ENCODE results near the gene TSN. TPM values are rescaled to one million over a fixed set of nuclear protein-coding genes. Genes with fewer than 3 reads are reported as not detected.

The TSN gene
- total and polyA plus RNA-seq, 2 experiments from 2014 or later = 62.5 to 94.8 TPM

- no peak for DNase-seq (ENCODE audit: low spot score)
- H3K27me3 Mint-ChIP-seq (ENCODE audit: insufficient read depth, low read depth, poor library complexity) = peaks cover 5% of the 10 kb centered on the region
- TF ChIP-seq REST (IDR thresholded peaks at IDR 0.05; ENCODE audit: unreplicated experiment) (no peak), JUNB (IDR thresholded peaks at IDR 0.05; ENCODE audit: unreplicated experiment) (no peak), EZH2phosphoT487 (IDR thresholded peaks at IDR 0.05; ENCODE audit: unreplicated experiment) (no peak), STAT1 (IDR thresholded peaks at IDR 0.05; ENCODE audit: unreplicated experiment) (no peak), EZH2 (IDR thresholded peaks at IDR 0.05; ENCODE audit: low read depth, unreplicated experiment) (no peak), ETS1 (IDR thresholded peaks at IDR 0.05) (no peak), ZNF331 (CRISPR knock-in tag; IDR thresholded peaks at IDR 0.05; ENCODE audit: low read depth) (no peak), NANOG (IDR thresholded peaks at IDR 0.05; ENCODE audit: borderline replicate concordance) (no peak), POLR2AphosphoS5 (IDR thresholded peaks at IDR 0.05; ENCODE audit: low read depth) (no peak), ZNF114 (CRISPR knock-in tag; IDR thresholded peaks at IDR 0.05) (no peak), ZNF462 (CRISPR knock-in tag; IDR thresholded peaks at IDR 0.05) (no peak), CTCF (conservative IDR thresholded peaks at IDR 0.05; ENCODE audit: low read depth in 2 of 2) (no peak), CREB1 (CRISPR knock-in tag; IDR thresholded peaks at IDR 0.05; ENCODE audit: low read depth) (no peak)
- ATAC-seq = no peak
- Histone ChIP-seq H3K79me2 (replicated peaks; ENCODE audit: insufficient read depth) (peaks cover 5% of the 10 kb centered on the region), H3K4me2 (no peak overlapping the region), H2AFZ (no peak overlapping the region), H3K36me3 (ENCODE audit: insufficient read depth) (peaks cover 54% of the 10 kb centered on the region), H3K9me2 (ENCODE audit: insufficient read depth) (no peaks in the 10 kb centered on the region), H3K4me3 (no peak overlapping the region), H3F3A (replicated peaks; ENCODE audit: low read depth) (peaks cover 27% of the 10 kb centered on the region), H3K4me1 (ENCODE audit: insufficient read depth) (no peaks in the 10 kb centered on the region), H4K20me1 (replicated peaks; ENCODE audit: insufficient read depth) (peaks cover 24% of the 10 kb centered on the region), H3K27ac (ENCODE audit: low read depth) (no peak overlapping the region), H3K27me3 (ENCODE audit: insufficient read depth) (no peaks in the 10 kb centered on the region)
- H3K4me3 Mint-ChIP-seq = no peak overlapping the region
- no peaks in the 10 kb centered on the region for H3K9me3 Mint-ChIP-seq
- H3K36me3 Mint-ChIP-seq (ENCODE audit: low read depth) = peaks cover 63% of the 10 kb centered on the region
- no peak overlapping the region for H3K27ac Mint-ChIP-seq
- H3K4me1 Mint-ChIP-seq = no peaks in the 10 kb centered on the region
These were observed 28.1 kb upstream of the TSN start for GRCh38 chr2:121727332-121727731.

All from GM23338 (cell line).